ENCODE results near the gene STAB1.

The STAB1 gene

DNA sequence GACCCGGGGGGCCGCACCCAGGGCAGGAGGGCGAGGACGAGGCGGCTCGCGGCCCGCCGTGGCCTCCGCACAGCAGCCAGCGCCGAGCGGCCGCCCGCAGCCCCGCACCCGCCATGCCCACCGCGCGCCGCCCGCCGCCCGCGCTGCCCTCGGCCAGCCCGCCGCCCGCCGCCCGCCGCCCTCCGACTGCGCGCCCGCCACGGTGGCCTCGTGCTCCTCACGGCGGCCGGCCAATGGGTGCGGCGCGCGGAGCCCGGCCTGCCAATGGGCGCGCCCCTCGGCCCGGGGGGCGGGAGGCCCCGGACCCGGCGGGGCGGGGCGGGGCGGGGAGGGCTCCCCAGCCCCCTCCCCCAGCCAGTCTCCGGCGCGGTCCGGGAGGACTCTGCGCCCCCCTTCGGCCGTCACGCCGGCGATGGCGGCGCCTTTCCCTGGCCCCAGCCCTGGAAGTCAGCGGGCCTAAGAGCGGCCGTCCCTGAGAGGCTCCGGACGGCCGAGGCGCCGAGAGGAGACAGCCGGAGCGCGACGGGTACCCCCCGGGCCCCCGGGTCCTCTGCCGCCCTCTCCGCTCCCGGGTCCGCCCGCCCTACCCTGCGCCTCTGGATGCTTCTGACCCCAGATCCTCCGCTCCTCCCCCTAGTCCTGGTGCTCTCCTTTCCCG, 38.6 kb downstream of the STAB1 start, which contains the start of gene NT5DC2:
Gene NT5DC2 (minus strand): TSS at position 235 of the 658 bp plus-strand sequence. CDS start 120 bp downstream, at position 115.
- TF ChIP-seq CTCF (IDR thresholded peaks at IDR 0.05; ENCODE audit: insufficient read depth, low read depth, low read length, missing control alignments) = no peak
- H3K4me3 ChIP-seq (ENCODE audit: low read depth, low read length) = peak within 1 kb of the TSS; percentile 81
- DNase-seq (ENCODE audit: low read depth) = peak; percentile 83

GRCh38 chr3:52534281-52535183, 39.4 kb downstream of the STAB1 start:
- H3K4me3 ChIP-seq (ENCODE audit: low read depth, low read length) = peak overlapping the region; percentile 53
- DNase-seq (ENCODE audit: low read depth) = no peak
- no peak for TF ChIP-seq CTCF (IDR thresholded peaks at IDR 0.05; ENCODE audit: insufficient read depth, low read depth, low read length, missing control alignments)

- TF ChIP-seq CTCF (IDR thresholded peaks at IDR 0.05; ENCODE audit: insufficient read depth, low read depth, low read length, missing control alignments) = no peak
- no peak for DNase-seq (ENCODE audit: low read depth)
- H3K4me3 ChIP-seq (ENCODE audit: low read depth, low read length) = peak overlapping the region; percentile 47
These were observed 40.4 kb downstream of the STAB1 start for GRCh38 chr3:52535411-52536111.

DNA sequence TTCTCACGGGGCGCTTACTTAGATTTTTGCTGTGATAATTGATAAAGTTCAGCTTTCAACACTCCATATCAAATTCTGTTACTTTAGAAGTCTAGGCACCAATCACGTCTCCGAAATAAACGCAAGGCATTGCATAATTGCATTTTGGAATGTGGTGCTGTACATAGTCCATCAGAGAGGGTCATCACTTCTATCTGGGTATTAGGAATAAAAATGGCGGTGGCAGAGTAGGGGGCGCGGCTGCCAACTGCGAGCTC, 40.9 kb downstream of the STAB1 start:
- H3K4me3 ChIP-seq (ENCODE audit: low read depth, low read length) = peak overlapping the region; percentile 47
- DNase-seq (ENCODE audit: low read depth) = no peak
- TF ChIP-seq CTCF (IDR thresholded peaks at IDR 0.05; ENCODE audit: insufficient read depth, low read depth, low read length, missing control alignments) = no peak

GRCh38 chr3:52536369-52537164, 41.4 kb downstream of the STAB1 start, which contains the start of gene UQCC5:
Gene UQCC5, plus strand, starts transcription at chr3:52536605. Its CDS starts 151 bp downstream, at chr3:52536756.
- no peak for TF ChIP-seq CTCF (IDR thresholded peaks at IDR 0.05; ENCODE audit: insufficient read depth, low read depth, low read length, missing control alignments)
- H3K4me3 ChIP-seq (ENCODE audit: low read depth, low read length) = peak within 1 kb of the TSS; percentile 83
- peak; percentile 100 for DNase-seq (ENCODE audit: low read depth)

- H3K4me3 ChIP-seq (ENCODE audit: low read depth, low read length) = peak overlapping the region; percentile 83
- TF ChIP-seq CTCF (IDR thresholded peaks at IDR 0.05; ENCODE audit: insufficient read depth, low read depth, low read length, missing control alignments) = no peak
- DNase-seq (ENCODE audit: low read depth) = no peak
These were observed 42.1 kb downstream of the STAB1 start for GRCh38 chr3:52537165-52537620.
